HG03342 (cell line): Measurements from ENCODE around the gene PLAAT3.
"Not testable (repeated sequence)": the region's sequence is repeated elsewhere in the genome, so short reads cannot be mapped to it uniquely, and the experiment has no call there.

Experiments
- ATAC-seq: cut with Tn5 transposase; IDR thresholded peaks from one replicate; pipeline ENCODE4 v1.9.1; 2021; ENCODE audit warnings: mild to moderate bottlenecking, moderate library complexity; ENCODE audit not compliant: unreplicated experiment

Gene PLAAT3

DNA sequence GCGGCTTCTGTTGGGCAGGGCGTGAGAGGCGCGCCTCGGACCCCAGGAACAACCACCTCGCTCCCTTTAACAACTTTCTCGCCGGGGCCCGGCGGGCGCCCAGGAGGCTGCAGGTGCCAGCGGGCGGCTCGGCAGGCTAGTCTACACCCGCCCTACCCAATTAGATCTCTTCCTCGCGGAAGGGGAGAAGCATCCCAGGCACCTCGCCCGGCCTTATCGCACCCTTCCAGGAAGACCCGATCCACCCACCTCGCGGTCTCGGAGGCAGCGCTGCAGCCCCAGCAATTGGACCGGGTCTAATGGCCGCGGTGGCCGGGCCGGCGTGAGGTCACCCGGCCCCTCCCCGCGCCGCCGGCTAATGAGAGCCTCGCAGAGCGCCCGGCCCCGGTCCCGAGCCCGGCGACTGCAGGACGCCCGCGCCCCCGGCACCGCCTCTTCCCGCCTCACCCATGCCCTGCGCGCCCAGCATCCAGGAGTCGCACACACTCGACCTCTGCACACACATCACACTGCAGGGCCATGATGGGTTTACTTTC is at the start of gene PLAAT3:
Gene PLAAT3 (minus strand): TSS at position 298 of the 536 bp plus-strand sequence. CDS start 419 bp downstream, outside the sequence.
- ATAC-seq: peak; percentile 39

DNA sequence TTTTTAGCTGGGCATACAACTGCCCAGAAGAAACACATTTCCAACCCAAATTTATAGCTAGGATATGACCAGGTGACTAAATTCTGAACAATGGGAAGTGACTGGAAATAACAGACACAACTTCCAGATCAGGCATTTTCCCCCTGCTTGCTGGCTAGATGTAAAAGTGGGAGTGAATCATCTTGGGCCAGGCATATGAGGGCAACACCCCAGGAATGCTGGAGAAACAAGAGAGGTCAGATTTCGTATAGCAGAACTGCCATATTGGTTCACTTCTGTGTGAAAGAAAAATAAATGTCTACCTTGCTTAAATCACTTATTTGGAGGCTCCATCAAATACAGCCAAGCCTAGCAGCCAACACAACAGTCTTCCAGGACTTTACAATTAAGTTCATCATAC is 49.6 kb upstream of the PLAAT3 start:
- no peak for ATAC-seq

DNA sequence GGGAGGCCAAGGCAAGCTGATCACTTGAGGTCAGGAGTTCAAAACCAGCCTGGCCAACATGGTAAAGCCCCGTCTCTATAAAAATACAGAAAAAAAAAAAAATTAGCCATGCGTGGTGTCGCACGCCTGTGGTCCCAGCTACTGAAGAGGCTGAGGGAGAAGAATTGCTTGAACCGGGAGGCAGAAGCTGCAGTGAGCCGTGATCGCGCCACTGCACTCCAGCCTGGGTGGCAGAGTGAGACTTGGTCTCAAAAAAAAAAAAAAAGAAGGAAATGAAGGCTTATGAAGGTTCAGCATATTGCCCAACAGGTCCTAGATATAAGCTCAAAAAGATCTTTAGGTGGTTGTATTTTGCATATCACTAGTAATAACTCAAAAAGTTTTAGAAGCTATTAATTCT is 46.7 kb upstream of the PLAAT3 start:
- no peak for ATAC-seq

DNA sequence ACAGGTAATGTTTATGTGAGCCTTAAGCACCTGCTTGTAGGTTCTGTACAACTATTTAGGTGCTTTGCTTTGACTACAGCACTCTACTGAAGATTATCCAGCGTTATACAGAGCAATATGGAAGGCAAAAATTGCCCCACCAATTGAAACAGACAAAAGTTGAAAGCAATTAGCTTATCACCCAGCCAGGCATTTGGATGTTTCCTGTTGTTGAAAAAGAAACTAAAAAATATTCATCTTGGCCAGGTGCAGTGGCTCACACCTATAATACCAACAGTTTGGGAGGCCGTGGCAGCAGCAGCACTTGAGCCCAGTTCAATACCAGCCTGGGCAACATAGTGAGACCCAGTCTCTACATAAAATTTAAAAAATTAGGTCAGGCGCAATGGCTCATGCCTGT is 38.4 kb upstream of the PLAAT3 start:
- ATAC-seq: no peak

DNA sequence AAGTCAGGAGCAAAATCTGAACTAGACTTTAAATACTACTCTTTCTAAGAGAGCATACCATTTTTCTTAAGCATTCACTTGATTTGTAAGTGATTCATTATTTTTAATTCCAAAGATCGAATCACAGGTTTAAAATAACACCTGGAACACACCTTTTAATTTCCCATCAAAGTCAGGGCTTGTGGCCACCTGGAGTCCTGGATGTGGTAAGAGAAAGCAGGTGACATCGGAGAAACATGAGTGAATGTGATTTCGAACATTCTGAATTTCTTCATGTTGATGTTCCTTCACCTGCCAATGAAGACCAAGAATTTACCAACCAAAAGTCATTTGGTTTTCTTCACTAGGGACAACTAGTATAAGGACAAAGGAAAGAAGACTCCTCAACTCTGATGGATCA is 29.0 kb upstream of the PLAAT3 start:
- ATAC-seq: no peak

DNA sequence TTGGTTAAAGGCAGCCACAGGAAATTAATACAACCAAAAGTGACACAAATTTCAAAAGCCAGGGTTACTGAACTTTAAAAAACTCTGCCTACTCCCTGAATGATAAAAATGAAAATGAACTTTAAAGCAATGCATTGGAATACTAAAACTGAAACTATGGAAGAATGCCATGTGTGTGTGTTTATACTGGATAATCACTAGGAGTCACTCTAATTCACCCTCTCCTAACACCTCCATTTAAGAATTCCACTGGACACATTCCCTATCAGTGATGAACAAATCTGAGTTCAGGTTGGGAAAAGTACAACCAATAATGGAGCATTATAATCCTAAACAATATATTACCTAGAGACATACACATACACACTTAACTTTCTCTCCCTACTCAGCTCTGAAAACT is 27.5 kb upstream of the PLAAT3 start:
- no peak for ATAC-seq

DNA sequence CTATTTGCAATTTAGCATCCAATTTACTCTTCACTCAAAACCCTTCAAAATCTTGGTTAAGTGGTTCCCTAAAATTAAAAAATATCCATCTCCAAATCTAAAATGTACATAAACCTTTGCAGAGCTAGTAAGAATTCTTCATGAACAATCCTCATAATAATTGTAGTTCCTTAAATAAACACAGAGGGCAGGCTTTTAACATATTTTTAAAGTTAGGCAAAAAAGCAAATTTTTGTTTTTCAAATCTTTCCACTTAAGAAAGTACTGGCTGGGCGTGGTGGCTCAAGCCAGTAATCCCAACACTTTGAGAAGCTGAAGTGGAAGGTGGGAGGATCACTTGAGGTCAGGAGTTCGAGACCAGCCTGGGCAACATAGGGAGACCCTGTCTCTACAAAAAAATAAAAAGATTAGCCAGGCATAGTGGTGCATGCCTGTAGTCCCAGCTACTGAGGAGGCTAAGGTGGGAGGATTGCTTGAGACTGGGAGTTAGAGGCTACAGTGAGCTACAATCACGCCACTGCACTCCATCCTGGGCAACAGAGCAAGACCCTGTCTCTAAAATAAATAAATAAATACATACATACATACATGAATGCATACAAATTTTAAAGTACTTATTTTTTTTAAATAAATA is 25.1 kb upstream of the PLAAT3 start:
- ATAC-seq: no peak

DNA sequence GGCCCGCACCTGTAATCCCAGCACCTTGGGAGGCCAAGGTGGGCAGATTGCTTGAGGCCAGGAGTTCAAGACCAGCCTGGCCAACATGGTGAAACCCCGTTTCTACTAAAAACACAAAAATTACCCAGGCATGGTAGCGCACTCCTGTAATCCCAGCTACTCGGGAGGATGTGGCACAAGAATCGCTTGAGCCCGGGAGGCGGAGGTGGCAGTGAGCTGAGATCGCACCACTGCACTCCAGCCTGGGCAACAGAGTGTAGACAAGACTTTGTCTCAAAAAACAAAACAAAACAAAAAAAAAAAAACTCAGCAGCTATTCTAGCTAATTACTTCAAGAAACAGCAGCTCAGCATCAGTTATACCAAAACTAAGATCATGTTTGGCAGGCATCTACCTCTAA is 24.2 kb upstream of the PLAAT3 start:
- ATAC-seq: not testable (repeated sequence)

DNA sequence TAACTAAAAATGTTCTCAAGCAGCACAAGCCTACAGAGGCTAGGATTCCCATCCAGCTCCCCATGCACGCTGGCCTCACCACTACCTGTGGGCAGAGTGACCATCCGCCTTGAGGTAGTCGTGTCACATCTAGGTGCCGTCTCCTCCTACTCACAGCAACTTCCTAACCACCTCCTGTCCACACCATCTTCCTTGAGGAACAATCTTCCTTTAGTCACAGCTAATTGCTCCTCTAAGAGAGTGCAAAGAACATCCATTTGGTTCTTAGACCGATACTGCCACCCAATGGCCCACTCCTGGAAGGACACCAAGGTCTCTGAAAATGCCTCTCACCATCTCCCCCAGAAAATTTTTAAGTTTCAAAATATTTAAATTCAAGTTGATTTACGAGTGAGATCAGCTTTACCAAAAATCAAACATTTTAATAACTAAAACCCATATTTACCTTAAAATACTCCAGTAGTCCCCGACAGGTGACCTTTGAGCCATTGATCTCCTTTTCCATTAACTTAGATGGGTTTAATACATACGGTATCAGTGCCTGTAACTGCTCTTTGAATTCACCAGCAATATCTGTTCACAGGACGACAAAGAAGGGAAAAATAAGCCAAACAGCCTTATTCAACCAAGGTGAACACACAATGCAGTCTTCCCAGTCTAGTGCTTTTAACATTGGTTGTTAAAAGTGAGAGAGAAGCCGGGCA is 21.7 kb upstream of the PLAAT3 start:
- no peak for ATAC-seq

DNA sequence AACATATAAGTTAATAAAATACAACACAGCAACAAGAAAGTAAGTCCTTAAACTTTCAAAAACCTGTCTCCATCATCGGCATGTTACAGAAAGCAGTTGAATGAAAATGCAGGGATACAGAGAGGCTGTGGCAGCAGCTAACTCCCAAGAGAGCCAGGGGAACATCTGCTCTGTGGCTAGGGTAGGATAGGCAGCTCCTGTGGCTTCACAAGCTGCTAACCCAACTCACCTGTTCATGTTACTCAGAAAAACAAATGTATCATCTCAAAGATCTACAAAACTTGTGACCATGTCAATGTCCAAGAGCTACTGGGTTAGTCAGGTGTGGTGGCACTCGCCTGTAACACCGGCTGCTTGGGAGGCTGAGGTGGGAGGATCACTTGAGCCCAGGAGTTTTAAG is 15.2 kb upstream of the PLAAT3 start:
- no peak for ATAC-seq

DNA sequence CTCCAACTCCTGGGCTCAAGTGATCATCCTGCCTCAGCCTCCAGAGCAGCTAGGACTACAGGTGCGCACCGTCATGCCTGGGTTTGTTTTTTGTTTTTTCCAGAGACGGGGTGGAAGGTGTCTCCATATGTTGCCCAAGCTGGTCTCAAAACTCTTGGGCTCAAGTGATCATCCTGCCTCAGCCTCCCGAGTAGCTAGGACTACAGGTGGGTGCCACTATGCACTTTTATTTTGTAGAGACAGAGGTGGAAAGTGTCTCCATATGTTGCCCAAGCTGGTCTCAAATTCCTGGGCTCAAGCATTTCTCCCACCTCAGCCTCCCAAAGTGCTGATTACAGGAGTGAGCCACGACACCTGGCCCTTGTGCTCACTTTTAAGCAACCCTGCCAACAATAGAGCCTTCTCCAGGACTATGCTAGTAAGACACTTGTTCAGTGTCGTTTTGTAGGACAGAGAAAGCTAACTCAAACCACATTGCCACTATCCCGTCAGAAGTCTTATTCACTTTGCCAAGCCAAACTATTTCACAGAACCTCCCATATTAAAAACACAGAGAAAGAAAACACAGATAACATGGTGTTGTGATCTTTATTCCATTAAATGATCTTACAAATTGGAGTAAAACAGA is 9.4 kb upstream of the PLAAT3 start:
- no peak for ATAC-seq

DNA sequence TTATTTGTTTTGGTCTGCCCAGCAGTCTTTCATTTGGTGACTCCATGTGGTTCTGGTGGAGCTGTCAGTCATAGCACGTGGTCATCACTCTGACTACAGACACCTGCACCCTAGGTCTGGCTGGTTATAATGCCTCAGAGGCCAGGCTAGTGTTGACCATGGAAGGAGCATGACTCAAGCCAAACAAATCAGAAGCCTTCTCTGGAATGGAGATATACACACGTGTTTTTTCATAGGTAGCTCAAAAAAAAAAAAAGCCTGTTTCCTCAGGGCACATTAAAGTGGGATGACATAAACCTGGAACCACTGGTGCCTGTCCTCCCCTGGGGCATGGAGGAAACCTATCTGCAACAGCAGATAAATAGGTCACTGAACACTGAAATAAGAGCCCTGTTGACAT is 8.1 kb upstream of the PLAAT3 start:
- ATAC-seq: no peak

DNA sequence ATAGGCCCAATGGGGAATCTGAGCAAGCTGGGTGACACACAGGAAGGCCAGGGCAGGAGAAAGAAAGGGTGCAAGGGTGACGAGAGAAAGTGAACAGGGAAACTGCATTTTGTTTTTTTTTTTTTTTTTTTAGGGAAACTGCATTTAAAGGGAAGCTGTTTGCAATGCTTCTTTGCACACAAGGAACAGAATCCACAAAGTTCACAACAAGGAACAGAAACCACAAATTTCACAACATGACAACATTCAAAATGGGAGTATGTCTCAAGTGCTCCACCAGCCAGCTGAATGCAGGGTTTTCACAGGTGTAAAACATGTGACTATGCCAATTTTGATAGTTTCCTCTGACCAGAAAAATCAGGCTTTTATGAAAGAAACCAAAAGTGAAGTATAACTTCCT is 6.8 kb upstream of the PLAAT3 start:
- no peak for ATAC-seq

DNA sequence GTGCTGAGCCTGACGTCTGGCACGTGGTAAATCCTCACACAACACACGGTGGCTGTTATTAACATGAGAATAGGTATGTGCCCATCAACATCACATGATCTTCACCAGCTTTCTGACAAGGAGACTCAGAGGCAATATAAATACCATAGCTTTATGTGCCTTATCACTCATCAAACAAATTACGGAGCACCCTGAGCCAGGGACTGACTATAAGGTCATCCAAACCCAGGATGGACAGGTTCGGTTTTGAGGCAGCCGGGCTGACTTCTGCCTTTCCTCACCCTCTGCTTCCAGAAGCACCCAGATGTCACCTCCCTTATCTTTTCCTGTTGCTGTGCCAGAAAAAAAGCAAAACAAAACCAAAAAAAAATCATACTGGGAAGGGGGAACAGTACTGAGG is 5.7 kb upstream of the PLAAT3 start:
- ATAC-seq: no peak

DNA sequence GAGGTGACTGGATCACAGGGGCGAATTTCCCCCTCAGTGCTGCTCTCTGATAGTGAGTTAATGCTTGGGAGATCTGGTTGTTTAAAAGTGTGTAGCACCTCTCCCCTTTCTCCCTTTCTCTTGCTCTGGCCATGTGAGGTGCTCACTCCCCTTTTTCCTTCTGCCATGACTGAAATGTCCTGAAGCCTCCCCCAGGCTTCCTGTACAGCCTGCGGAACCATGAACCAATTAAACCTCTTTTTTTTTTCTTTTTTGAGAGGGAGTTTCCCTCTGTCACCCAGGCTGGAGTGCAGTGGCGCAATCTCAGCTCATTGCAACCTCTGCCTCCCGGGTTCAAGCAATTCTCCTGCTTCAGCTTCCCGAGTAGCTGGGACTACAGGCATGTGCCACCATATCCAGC is 3.5 kb upstream of the PLAAT3 start:
- ATAC-seq: not testable (repeated sequence)

DNA sequence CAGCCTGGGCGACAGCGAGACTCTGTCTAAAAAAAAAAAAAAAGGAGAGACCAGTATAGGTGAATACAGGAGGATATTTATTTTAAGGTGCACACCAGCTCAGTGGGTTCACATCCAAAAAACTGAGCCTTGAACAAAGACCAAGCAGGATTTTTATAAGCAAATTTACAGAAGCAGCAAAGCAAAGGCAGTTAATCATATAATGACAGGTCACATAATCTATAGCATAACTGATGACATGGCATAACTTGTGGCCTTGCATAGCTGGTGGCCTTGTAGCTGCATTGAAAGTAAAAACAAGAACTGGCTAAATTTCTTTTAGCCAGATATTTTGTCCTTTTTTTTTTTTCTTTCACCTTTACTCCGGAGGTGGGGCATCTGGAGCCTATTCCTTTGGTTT is 2.7 kb upstream of the PLAAT3 start:
- ATAC-seq: no peak

DNA sequence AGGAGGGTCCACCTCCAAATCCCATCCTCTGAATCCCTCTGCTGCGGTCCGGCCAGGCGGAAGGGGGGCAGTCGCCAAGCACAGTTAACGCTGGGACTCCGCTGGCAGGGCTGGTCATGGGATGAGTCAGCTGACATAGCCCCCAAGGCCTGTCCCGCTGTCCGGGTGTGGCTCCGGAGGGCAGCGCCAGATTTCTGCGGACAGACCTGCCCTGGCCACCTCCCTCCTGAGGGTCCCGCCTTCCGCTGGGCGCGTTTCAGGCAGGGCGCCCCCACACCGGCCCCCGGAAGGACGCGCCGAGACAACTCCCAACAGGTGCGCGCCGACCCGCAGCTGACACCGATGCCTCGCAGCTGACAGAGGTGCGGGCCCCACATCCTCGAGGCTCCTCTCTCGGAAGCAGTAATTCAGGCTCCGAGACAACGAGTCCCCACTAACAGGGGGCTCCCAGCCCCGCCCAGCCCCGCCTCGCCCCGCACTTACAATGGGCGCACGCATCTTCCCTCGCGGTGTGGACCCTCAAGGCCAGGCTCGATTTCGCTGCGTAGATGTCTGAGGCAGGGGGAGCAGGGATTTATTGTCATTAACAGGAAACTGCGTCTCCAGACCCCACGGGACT is 607 bp downstream of the PLAAT3 start:
- ATAC-seq: peak; percentile 50

DNA sequence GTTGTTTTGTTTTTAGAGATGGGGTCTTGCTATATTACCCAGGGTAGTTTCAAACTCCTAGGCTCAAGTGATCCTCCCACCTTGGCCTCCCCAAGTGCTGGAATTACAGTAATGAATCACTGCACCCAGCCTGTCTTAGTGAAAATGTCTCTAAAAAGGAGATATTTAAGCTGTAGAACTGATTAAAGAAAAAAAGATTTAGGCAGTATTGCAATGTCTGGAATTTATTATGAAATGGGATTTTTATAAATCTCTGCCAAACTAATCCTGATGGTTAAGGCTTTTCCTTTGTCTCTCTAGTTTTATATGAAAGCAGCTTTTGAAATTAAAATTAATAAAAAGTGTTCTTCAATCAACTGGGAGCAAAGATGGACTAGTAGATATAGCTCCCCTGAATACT is 2.1 kb downstream of the PLAAT3 start:
- no peak for ATAC-seq

DNA sequence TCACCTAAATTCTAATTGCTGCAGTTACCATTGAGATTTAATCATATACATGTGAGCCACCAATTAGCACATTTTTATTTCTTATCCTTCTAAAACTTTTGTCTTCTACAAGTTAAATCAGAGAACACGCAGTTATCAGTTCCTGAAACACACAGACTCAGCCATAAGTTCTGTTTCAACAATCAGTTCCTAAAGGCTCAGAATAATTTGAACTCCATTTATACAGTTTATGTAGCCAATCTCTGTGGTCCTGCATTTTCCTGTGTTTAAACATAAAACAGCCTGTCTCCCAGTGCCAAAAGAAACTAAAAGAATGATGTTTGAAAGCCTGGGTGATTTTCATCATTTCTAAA is 2.9 kb downstream of the PLAAT3 start:
- ATAC-seq: no peak

DNA sequence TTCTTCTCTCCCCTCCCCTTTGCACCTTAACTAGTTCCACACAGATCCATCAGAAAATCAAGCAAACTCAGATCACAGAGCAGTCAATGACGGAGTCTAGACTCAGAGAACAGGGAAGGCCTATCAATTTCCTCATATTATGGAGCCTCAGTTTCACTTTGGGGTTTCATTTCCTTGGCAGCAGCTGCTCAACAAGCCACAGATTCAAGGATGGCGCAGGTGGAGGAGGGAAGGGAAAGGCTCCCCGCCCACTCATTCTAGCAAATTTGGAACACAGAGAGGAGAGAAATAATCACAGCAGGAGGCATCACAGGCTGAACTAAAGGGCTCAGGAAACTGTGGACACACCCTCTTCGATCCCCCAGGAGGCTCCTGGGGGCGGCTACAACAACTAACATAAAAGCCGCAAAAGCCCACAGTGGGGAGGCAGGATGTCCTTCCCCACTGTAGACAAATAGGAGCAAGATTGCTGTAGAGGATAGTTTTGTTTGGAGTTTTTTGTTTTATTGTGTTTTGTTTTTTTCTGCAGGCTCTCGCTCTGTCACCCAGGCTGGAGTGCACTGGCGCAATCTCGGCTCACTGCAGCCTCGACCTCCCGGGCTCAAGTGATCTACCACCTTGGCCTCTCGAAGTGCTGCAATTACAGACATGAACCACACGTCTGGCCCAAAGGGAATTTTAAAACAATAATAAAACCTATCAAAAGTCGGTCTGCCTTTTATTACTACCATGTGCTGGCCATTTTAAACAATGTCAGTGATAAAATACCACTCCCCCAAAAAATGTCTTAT is 3.4 kb downstream of the PLAAT3 start:
- ATAC-seq: no peak

DNA sequence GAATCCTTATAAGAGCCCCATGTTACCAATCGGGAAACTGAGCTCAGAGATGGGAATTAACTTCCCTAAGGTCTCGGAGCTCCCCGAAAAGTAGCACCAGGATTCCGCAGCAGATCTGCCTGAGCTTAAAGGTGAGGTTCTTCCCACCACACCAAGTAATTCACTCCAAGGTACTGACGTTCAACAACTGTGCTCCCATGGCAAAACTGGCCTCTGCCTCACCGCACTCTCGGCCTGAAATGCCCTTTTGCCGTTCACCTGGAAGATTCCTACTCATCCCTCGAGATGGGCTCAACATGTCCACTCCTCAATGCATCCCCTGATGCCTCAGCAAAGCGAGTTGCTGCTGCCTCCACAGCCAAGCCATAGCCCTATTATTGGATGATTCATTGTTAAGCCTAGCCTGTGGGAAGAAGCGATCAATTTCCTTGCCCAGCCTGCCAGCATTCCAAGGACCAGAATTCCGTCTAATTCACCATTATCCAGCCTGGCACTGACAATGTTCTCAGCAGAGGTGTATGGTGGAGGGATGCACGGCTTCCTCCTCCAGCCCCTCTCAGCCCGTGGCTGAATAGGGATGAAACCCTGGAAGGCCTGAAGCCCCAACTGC is 4.2 kb downstream of the PLAAT3 start:
- ATAC-seq: no peak
